HG03342 (cell line): ENCODE data around the gene MTHFS.
"Not testable (repeated sequence)": the region's sequence is repeated elsewhere in the genome, so short reads cannot be mapped to it uniquely, and the experiment has no call there.

ENCODE experiments used
- ATAC-seq: cut with Tn5 transposase; IDR thresholded peaks from one replicate; pipeline ENCODE4 v1.9.1; 2021; ENCODE audit warnings: mild to moderate bottlenecking, moderate library complexity; ENCODE audit not compliant: unreplicated experiment

The MTHFS gene

DNA sequence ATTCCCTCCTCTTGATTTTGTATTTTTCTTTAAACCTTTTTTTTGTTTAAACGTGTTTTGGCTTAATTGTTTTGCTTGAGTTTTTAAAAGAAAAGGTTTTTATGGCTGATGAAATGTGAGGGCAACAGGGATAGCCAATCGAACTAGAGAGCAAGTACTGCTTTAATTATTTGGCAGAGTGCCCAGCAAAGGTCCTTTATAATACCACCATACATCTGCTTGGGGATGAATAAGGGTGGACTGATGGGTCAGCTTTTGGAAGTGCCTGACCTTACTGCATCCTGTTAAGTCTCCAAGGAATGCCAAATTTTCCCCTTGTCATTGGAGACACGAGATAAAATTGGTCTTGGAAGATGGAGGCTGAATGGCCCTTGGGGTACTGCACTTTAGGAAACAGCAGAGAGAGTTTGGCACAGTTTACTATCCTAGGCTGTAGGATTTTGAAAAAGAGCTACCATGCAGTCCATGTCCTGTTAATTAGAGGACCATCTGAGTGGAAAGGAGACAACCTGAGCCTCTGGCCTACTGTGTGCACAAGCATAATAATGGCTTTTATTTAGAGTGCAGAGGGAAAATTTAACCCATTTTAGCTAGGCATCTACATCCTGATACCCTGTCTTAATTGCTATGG is 19.8 kb upstream of the MTHFS start:
- no peak for ATAC-seq

DNA sequence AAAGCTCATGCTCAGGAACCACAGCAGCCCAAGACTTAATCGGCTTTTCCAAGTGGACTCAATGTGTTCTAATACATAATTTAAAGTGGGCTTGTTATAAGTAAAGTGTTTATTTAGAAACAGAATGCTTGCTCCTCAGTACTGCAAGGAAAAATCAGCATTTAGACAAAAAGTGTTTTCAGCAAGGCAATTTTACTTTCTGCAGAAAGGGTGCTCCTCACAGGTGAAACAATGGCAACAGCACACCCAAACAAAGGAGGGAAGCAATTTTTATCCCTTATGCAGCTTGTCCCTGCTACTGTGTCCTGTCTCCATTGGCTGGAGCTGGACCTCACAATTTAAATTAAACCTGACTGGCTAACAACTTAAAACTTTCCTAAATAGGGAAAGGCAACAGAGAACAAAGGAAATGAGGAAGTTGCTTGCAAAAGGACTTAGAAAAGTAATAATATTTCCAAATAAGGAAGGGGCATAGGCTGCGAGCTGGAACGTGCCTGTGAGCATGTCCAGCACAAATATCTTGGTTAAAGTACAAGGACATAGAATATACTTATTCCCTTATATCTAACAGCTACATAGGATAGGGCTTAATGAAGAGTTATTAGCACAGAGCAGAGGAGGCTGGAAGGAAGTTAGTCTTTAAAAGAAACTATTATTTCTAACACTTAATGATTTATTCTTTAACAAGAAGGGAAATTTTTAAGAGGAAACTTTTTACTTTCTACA is 19.1 kb upstream of the MTHFS start:
- not testable (repeated sequence) for ATAC-seq

- ATAC-seq: no peak
These were observed 17.9 kb upstream of the MTHFS start for GRCh38 chr15:79914728-79915127.

GRCh38 chr15:79909556-79910335 is 12.9 kb upstream of the MTHFS start:
- peak; percentile 84 for ATAC-seq

DNA sequence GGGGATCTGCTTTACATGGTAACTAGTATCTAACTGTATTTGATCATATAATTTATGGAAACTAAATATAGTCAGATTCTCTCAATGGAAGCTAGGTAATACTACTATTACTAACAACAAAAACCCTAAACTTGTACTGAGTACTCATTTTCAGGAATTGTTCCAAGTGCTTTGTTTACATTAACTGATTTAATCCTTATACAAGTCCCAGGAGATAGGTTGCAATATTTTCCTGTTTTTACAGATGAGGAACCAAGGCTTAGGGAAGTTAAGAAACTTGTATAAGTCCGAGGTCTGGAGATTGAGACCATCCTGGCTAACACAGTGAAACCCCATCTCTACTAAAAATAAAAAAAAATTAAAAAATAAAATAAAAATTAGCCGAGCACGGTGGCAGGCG is 7.5 kb upstream of the MTHFS start:
- no peak for ATAC-seq

DNA sequence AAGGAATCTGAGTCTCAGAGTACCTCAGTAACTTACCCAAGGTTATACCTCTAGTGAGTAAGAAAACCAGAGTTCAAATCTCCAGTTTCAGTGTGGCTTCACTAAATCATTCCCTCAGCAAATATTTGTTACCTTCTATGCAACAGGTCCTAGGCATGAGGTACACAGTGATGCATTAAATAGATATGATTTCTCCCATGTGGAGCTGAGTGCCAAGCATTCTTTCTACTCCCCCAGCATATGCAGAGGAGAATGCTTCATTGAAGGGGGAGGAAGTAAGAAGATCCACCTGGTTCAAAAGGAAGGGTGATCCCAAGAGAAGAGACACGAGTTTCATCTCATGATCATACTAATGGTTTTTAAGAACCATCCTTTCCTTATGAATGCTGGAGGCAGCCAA is 6.8 kb upstream of the MTHFS start:
- ATAC-seq: no peak

DNA sequence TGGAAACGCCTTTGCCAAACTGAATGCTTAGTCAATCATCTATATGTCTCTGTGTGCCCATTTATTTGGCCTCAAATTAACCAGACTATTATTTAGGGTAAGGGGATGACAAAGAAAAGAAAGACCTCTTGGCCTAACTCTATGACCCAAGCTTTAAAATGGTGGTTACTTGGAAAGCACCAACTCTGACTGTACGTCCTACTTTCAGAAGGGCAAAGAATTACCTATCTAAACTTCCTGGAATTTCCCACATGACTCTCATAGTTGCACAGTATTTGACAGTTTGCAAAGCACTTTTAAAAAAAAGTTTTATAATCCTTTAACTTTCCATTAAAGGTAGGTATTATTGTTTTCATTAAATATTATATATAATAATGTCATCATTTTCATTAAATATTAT is 6.3 kb upstream of the MTHFS start:
- no peak for ATAC-seq

DNA sequence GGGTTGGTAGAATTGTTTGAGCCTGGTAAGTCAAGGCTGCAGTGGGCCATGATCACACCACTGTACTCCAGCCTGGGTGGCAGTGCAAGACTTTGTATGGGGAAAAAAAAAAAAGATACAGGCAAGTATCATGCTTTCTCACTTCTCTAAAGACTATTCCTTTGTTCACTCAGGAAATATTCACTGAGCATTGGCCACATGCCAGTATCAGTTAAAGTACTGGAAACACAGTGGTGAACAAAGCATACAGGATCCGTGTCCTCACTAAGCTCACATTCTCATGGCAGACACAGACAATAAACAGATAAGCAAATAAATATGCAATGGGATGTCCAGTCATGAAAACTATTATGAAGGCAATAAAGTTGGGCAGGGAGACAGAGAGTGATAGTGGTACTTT is 5.1 kb upstream of the MTHFS start:
- no peak for ATAC-seq

GRCh38 chr15:79900818-79901378 is 4.1 kb upstream of the MTHFS start:
- not testable (repeated sequence) for ATAC-seq

- no peak for ATAC-seq
These were observed 3.3 kb upstream of the MTHFS start for GRCh38 chr15:79900087-79900486.

DNA sequence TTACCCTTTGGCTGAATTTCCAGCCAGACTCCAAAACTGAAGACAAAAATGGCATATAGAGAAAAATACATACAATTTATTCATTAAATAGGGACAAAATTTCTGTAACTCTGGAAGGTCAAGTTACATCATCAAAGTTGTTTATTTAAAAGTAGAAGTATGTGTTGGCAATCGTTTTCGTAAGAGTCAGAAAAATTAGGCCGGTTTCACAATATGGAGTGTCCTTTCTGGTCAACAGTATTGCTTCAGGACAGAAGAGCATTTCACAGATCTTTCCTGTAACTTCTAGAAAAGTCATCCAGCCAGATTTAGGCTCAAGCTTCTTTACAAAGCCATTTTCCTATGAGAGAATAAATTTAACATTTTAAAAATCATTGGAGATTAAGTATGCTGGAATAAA is 2.0 kb upstream of the MTHFS start:
- ATAC-seq: not testable (repeated sequence)

DNA sequence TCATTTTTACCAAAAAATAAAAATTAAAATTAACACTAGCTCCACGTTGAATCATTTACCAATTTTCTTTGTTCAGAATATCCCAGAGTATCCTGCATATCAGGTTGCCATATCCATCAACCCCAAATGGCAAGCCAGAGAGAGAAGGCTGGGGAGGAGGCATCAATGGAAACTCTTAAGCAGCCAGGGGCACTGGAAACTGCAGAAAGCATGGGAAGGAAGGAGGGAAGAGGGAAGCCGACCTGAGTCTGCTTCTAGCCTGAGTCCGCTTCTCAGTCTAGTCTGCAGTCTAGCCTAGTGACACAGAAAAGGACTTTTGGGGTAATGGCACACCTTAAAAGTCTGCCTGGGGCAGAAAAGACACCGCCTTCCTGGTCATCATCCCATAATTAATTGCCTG is 1.6 kb upstream of the MTHFS start:
- ATAC-seq: no peak

- ATAC-seq: no peak
These were observed 893 bp upstream of the MTHFS start for GRCh38 chr15:79897701-79898113.

GRCh38 chr15:79897380-79897678 is 515 bp upstream of the MTHFS start:
- ATAC-seq: no peak

GRCh38 chr15:79896131-79896633 is 632 bp downstream of the MTHFS start:
- no peak for ATAC-seq

DNA sequence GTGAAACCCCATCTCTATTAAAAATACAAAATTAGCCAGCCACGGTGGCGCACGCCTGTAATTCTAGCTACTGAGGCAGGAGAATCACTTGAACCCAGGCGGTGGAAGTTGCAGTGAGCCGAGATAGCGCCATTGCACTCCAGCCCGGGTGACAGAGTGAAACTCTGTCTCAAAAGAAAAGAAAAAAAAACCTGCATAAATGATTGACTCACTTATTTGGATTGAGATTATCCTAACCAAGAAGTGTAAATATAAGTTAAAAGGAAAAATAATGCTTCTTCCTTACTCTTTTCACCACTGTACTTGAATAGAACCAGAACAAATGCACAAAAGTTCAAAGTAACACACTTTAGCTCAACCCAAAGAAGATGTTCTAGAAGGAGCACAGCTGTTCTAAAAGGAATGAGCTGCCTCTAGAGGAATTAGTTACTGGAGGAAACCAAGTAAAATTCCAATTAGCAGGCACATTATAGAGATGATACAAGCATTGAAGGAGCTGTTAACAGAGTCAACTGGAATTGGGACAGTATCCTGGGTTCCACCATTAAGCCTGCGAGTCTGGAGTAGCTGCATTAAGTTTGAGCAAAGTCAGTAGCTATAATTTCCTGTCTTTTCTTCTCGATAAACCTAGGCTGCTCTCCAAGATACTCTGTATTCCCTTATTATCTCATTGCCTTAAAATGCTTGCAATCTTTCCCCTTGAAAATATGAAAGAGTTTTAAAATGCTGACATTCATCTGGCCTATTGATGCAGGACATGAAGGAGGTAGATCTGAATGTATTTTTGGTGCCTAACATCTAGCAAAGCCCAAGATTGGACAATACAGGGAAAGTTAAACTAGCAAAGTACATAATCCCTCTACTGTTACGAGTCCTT is 9.5 kb downstream of the MTHFS start:
- ATAC-seq: no peak

- no peak for ATAC-seq
These were observed 10.7 kb downstream of the MTHFS start for GRCh38 chr15:79886124-79886523.

DNA sequence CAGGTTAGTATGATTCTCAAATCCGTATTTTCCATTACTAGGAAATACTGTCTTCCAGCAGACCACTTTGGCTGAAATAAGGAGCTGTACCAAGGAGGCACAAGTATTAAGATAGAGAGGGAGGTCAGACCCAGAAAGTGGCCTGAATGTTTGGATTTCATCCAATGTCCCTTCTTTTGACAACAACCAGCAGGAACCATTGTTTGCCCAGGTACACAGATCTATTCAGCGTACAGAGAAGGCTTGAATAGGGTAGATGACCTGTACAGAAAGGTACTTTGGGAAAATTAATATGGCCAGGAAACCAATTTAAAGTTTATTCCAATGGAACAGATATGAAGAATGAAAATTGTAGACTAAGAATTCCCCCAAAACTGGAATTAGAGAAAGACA is 12.6 kb downstream of the MTHFS start:
- no peak for ATAC-seq

DNA sequence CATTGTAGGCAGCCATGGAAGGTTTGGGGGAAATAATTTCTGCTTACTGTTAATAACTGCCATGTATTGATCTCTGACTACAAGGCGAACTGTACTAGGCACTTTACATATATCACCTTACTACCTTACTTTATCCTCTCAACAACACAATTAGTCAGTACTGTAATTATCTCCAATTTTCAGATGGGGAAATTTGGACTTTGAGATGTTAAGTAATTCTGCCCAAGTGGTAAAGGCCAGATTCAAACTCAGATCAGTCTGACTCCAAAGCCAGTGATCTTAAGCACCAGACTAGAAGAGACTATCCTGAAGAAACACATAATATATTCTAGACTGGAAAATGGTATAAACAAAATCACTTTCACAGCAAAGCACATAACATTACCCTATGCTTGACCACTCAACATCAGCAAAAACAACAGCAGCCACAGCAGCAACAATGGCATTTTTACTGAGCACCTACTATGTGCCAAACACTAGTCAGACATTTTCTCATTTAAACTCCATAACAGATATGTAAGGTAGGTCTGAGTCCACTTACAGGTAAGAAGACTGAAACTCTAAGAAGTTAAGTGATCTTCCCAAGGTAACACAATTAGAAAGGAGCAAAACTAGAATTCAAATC is 13.1 kb downstream of the MTHFS start:
- no peak for ATAC-seq

- no peak for ATAC-seq
These were observed 15.1 kb downstream of the MTHFS start for GRCh38 chr15:79881668-79882067.
